ENCODE data around the gene CLEC10A. TPM values are rescaled to one million over a fixed set of nuclear protein-coding genes. Genes with fewer than 3 reads are reported as not detected.

The CLEC10A gene
- polyA plus RNA-seq, 1 donor from 2014 or later: not detected

- H3K9me3 Mint-ChIP-seq: no peaks in the 10 kb centered on the region
- peaks cover 20 to 37% (median 29%) of the 10 kb centered on the region in 3 donors for H3K4me1 Mint-ChIP-seq
- H3K36me3 Mint-ChIP-seq: no peaks in the 10 kb centered on the region
- H3K4me3 Mint-ChIP-seq: peak within 1 kb of the TSS; percentile 77 to 91 (median 90)
- H3K27ac Mint-ChIP-seq: peak within 1 kb of the TSS; percentile 83 to 95 (median 90)
- peaks cover 5% of the 10 kb centered on the region for H3K27me3 Mint-ChIP-seq
These were observed 36.4 kb downstream of the CLEC10A start, which contains the start of gene SLC16A11 for GRCh38 chr17:7043497-7044198. Gene SLC16A11, minus strand, starts transcription at chr17:7044092. Its CDS starts 579 bp downstream, at chr17:7043513.

GRCh38 chr17:7043182-7043496 lies 36.9 kb downstream of the CLEC10A start:
- peak overlapping the region; percentile 77 to 91 (median 90) for H3K4me3 Mint-ChIP-seq
- H3K27me3 Mint-ChIP-seq: peaks cover 5% of the 10 kb centered on the region
- H3K27ac Mint-ChIP-seq: peak overlapping the region in 2 of 3 donors; percentile 55 to 95
- H3K4me1 Mint-ChIP-seq: peaks cover 20 to 40% (median 34%) of the 10 kb centered on the region in 3 donors
- peaks cover 1% of the 10 kb centered on the region for H3K36me3 Mint-ChIP-seq
- no peaks in the 10 kb centered on the region for H3K9me3 Mint-ChIP-seq

- no peaks in the 10 kb centered on the region for H3K9me3 Mint-ChIP-seq
- H3K4me1 Mint-ChIP-seq: peaks cover 20 to 40% (median 37%) of the 10 kb centered on the region in 3 donors
- peak overlapping the region; percentile 55 to 95 (median 67) for H3K27ac Mint-ChIP-seq
- peaks cover 5% of the 10 kb centered on the region for H3K27me3 Mint-ChIP-seq
- H3K36me3 Mint-ChIP-seq: peaks cover 1% of the 10 kb centered on the region
- H3K4me3 Mint-ChIP-seq: peak overlapping the region; percentile 77 to 91 (median 90)
These were observed 37.4 kb downstream of the CLEC10A start for GRCh38 chr17:7042501-7043181.

GRCh38 chr17:7041607-7042500 lies 38.2 kb downstream of the CLEC10A start:
- peaks cover 1% of the 10 kb centered on the region for H3K36me3 Mint-ChIP-seq
- H3K27ac Mint-ChIP-seq: peak overlapping the region; percentile 55 to 77 (median 67)
- no peaks in the 10 kb centered on the region for H3K9me3 Mint-ChIP-seq
- H3K4me3 Mint-ChIP-seq: peak overlapping the region; percentile 77 to 91 (median 90)
- H3K4me1 Mint-ChIP-seq: peaks cover 15 to 37% (median 33%) of the 10 kb centered on the region in 3 donors
- H3K27me3 Mint-ChIP-seq: peaks cover 5% of the 10 kb centered on the region

- peaks cover 1% of the 10 kb centered on the region for H3K36me3 Mint-ChIP-seq
- H3K4me3 Mint-ChIP-seq: peak overlapping the region in 2 of 4 donors; percentile 70 to 89
- H3K27me3 Mint-ChIP-seq: peaks cover 5% of the 10 kb centered on the region
- H3K27ac Mint-ChIP-seq: peak overlapping the region; percentile 37 to 92 (median 47)
- peaks cover 12 to 44% (median 29%) of the 10 kb centered on the region in 3 donors for H3K4me1 Mint-ChIP-seq
- H3K9me3 Mint-ChIP-seq: no peaks in the 10 kb centered on the region
These were observed 40.2 kb downstream of the CLEC10A start for GRCh38 chr17:7039832-7040231.

GRCh38 chr17:7038025-7038862 lies 41.8 kb downstream of the CLEC10A start:
- Mint-ChIP-seq H3K9me3 (no peaks in the 10 kb centered on the region), H3K27ac (peak overlapping the region in 1 of 3 donors; percentile 92), H3K4me3 (peak overlapping the region; percentile 53 to 89 (median 74)), H3K4me1 (peaks cover 13 to 43% (median 29%) of the 10 kb centered on the region in 3 donors), H3K27me3 (no peaks in the 10 kb centered on the region), H3K36me3 (peaks cover 1% of the 10 kb centered on the region)

GRCh38 chr17:7035591-7036368 lies 44.3 kb downstream of the CLEC10A start, which contains the start of gene SLC16A13:
Gene SLC16A13, plus strand, starts transcription at chr17:7036015. Its CDS starts 368 bp downstream, at chr17:7036383.
- peak within 1 kb of the TSS; percentile 95 to 99 (median 99) for H3K27ac Mint-ChIP-seq
- peaks cover 15 to 37% (median 34%) of the 10 kb centered on the region in 3 donors for H3K4me1 Mint-ChIP-seq
- no peaks in the 10 kb centered on the region for H3K9me3 Mint-ChIP-seq
- no peaks in the 10 kb centered on the region for H3K27me3 Mint-ChIP-seq
- peaks cover 5% of the 10 kb centered on the region for H3K36me3 Mint-ChIP-seq
- H3K4me3 Mint-ChIP-seq: peak within 1 kb of the TSS; percentile 95 to 98 (median 96)

GRCh38 chr17:7034955-7035590 lies 45.0 kb downstream of the CLEC10A start:
- peak overlapping the region; percentile 95 to 98 (median 96) for H3K4me3 Mint-ChIP-seq
- H3K27ac Mint-ChIP-seq: peak overlapping the region; percentile 95 to 99 (median 99)
- peaks cover 5% of the 10 kb centered on the region for H3K36me3 Mint-ChIP-seq
- peaks cover 19 to 39% (median 39%) of the 10 kb centered on the region in 3 donors for H3K4me1 Mint-ChIP-seq
- H3K9me3 Mint-ChIP-seq: no peaks in the 10 kb centered on the region
- H3K27me3 Mint-ChIP-seq: no peaks in the 10 kb centered on the region

- Mint-ChIP-seq H3K27ac (peak overlapping the region in 1 of 3 donors; percentile 1), H3K27me3 (no peaks in the 10 kb centered on the region), H3K9me3 (no peaks in the 10 kb centered on the region), H3K36me3 (peaks cover 3% of the 10 kb centered on the region), H3K4me1 (peaks cover 16 to 25% (median 22%) of the 10 kb centered on the region in 3 donors), H3K4me3 (peak overlapping the region; percentile 28 to 75 (median 63))
These were observed 50.4 kb downstream of the CLEC10A start for GRCh38 chr17:7029659-7030058.

GRCh38 chr17:7029096-7029495 lies 51.0 kb downstream of the CLEC10A start:
- H3K27me3 Mint-ChIP-seq: no peaks in the 10 kb centered on the region
- H3K4me3 Mint-ChIP-seq: peak overlapping the region in 3 of 4 donors; percentile 28 to 78 (median 75)
- peak overlapping the region; percentile 1 to 51 (median 3) for H3K27ac Mint-ChIP-seq
- peaks cover 3% of the 10 kb centered on the region for H3K36me3 Mint-ChIP-seq
- H3K9me3 Mint-ChIP-seq: no peaks in the 10 kb centered on the region
- H3K4me1 Mint-ChIP-seq: peaks cover 16 to 24% (median 19%) of the 10 kb centered on the region in 3 donors

GRCh38 chr17:7027335-7027734 lies 52.7 kb downstream of the CLEC10A start:
- no peak overlapping the region for H3K27ac Mint-ChIP-seq
- H3K36me3 Mint-ChIP-seq: peaks cover under 1% of the 10 kb centered on the region
- H3K27me3 Mint-ChIP-seq: no peaks in the 10 kb centered on the region
- H3K9me3 Mint-ChIP-seq: no peaks in the 10 kb centered on the region
- H3K4me1 Mint-ChIP-seq: peaks cover 20 to 29% (median 25%) of the 10 kb centered on the region in 3 donors
- H3K4me3 Mint-ChIP-seq: no peak overlapping the region

GRCh38 chr17:7026471-7027115 lies 53.5 kb downstream of the CLEC10A start:
- Mint-ChIP-seq H3K27me3 (no peaks in the 10 kb centered on the region), H3K36me3 (no peaks in the 10 kb centered on the region), H3K4me3 (peak overlapping the region in 1 of 4 donors; percentile 41), H3K9me3 (no peaks in the 10 kb centered on the region), H3K27ac (peak overlapping the region in 1 of 3 donors; percentile 62), H3K4me1 (peaks cover 21 to 31% (median 30%) of the 10 kb centered on the region in 3 donors)

Measured in IgD-negative memory B cell (primary cell).